GM18505 (cell line): Measurements from ENCODE around the gene SHFL.

Experiments used
- ATAC-seq: cut with Tn5 transposase; IDR thresholded peaks from one replicate; pipeline ENCODE4 v1.9.1; 2021; ENCODE audit not compliant: unreplicated experiment
- POLR2A ChIP-seq: IDR thresholded peaks from 4 replicates; pipeline ENCODE4 v1.6.1; 2011; ENCODE audit warnings: borderline replicate concordance; ENCODE audit not compliant: insufficient read depth, insufficient read length; ENCODE audit errors: extremely low read depth

SHFL gene

DNA sequence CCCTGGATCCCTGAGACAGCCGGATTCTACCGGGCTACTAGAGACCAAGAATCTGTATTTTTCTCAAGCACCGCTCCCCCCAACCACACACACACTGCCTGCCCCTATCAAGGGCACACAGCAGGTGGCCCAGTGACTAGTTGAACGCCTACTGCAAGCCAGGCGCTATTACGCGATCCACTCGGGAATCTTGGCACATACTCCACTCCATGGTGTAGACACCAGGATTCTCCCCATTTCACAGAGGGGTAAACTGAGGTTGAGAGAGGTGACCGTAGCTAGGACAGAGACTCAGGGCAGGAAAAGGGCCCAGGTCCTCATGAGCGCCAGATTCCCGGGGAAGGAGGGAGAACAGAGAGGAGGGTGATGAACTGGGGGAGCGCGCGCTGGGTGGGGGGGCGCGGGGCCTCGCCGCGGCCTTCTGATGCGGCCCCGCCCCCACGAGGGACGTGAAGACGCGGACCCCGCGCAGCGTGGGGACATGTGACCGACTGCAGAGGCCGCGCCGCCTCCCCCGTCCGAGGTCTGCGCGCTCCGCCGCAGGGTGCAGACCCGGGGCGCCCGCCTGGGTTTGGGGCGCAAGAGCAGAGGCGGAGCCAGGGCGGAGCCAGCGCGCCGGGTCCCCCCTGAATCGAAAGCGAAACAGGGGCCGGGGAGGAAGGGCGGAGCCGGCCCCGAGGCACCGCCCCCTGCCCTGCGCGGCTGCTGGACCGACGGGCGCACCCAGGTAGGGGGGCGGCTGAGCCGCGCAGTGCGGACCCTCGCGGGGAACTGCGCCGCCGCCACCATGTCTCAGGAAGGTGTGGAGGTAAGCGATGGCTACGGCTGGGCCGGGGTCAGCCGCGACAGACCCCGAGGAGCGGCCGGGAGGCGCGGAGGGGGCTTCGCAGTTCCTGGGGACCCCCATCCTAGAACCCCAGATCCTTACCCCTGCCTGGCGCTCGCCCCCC, at the start of gene SHFL:
Gene SHFL (plus strand): TSS at position 677 of the 950 bp plus-strand sequence. CDS start 111 bp downstream, at position 788.
- peak; percentile 69 for TF ChIP-seq POLR2A
- ATAC-seq = peak; percentile 82

DNA sequence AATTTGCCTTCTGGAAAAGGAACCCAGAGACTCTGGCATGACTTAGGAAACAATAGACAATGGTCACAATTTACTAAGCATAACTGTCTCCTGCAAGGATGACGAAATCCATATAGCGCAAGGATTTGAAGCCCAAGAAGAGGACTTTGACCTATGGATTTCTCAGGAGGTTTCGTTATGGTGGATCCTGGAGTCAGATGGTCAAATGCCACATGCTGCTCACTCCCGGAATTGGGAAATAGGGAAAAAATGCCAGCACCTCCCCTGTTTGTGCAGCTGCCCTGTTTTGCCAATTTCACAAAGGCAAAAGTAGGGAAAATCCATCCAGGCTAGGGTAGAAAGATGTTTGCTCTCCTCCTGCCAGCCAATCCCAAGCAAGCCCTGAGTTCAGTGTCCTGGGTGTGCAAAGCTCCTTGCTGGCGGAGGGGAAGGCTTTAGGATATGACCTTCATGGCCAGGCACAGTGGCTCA, 49.5 kb upstream of the SHFL start:
- no peak for TF ChIP-seq POLR2A
- no peak for ATAC-seq

GRCh38 chr19:10037367-10037766, 48.8 kb upstream of the SHFL start:
- no peak for TF ChIP-seq POLR2A
- no peak for ATAC-seq

- TF ChIP-seq POLR2A = no peak
- no peak for ATAC-seq
Measured at GRCh38 chr19:10037809-10038208, 48.3 kb upstream of the SHFL start.

GRCh38 chr19:10043286-10043927, 42.7 kb upstream of the SHFL start:
- no peak for ATAC-seq
- TF ChIP-seq POLR2A = no peak

DNA sequence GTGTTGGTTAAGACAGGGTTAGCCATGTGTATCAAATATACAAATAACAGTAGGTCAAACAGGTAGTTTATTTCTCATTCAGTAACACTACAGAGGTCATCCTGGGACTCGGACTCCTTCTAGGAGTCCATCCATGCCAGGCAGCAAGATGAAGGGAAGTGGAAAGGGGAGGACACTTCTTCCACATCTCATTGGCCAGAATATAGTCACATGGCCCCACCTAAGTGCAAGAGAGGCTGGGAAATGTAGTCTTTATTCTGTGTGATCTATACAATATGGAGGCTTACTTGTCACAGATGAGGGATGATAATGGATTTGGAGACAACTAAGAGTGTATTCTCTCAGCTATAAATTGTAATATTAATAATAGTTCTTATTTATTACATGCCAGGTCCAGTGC, 41.7 kb upstream of the SHFL start:
- no peak for ATAC-seq
- no peak for TF ChIP-seq POLR2A

DNA sequence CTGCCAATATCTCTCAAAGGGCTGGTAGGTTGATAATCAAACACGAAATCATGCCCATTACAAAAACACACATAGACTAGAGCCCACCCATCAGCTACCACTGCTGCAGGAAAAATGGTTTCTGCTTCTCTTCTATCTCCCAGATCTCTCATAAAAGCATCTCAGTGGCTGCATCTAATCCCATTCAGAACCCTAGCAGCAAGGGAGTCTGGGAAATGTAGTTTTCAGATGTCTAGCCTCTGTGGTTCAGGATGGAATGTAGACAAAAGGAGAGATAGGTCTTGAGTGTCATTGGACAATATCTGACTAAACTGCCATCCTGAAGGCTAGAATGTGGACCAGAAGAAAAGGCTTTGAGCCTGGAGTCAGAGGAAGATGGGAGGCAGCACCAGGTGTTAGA, 40.7 kb upstream of the SHFL start:
- no peak for ATAC-seq
- no peak for TF ChIP-seq POLR2A

DNA sequence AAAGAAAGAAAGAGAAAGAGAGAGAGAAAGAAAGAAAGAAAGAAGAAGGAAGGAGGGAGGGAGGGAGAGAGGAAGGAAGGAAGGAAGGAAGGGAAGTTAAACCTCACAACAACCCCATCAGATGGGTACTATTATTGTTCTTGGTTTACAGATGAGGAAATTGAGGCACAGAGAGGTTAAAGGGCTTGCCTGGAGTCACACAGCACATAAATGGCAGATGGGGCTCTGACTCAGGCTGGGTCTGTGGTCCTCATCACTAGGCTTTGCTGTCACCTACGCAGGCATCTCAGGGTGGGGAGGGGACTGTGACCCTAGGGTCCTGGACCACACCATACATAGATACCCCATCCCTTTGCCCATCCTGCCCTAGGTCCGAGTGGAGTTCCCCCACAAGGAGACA, 36.5 kb upstream of the SHFL start:
- TF ChIP-seq POLR2A = no peak
- no peak for ATAC-seq

GRCh38 chr19:10052602-10053360, 33.3 kb upstream of the SHFL start:
- TF ChIP-seq POLR2A = no peak

GRCh38 chr19:10061717-10062310, 24.3 kb upstream of the SHFL start:
- no peak for ATAC-seq
- no peak for TF ChIP-seq POLR2A

More at GRCh38 chr19:10052602-10053360, 33.3 kb upstream of the SHFL start:
- no peak for ATAC-seq

DNA sequence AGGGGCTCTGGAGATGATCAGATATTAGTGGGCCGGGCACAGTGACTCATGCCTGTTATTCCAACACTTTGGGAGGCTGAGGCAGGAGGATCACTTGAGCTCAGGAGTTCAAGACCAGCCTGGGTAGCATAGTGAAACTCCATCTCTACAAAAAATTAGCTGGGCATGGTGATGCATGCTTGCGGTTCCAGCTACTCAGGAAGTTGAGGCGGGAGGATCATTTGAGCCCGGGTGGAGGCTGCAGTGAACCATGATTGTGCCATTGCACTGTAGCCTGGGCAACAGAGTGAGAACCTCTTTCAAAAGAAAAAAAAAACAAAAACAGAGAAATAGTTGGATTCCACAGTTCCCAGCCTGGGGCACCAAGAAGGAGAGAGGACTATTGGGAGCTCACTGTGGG, 17.9 kb upstream of the SHFL start:
- no peak for ATAC-seq
- TF ChIP-seq POLR2A = no peak

- ATAC-seq = no peak
- TF ChIP-seq POLR2A = no peak
Measured at GRCh38 chr19:10069046-10069445, 17.1 kb upstream of the SHFL start.
